GM12865 (cell line): ENCODE data around the gene SCARB1.

ENCODE experiments used
- DNase-seq: peaks from one replicate; pipeline ENCODE4 v3.0.0; 2010; ENCODE audit warnings: low read depth
- H3K4me3 ChIP-seq: 2 replicates; pipeline ENCODE4 v1.5.1; 2011; ENCODE audit warnings: mild to moderate bottlenecking, low read depth, low read length, control low read depth
- CTCF ChIP-seq: IDR thresholded peaks from 2 replicates; pipeline ENCODE4 v1.5.1; 2011; ENCODE audit warnings: low read length, control low read depth, low read depth, inconsistent platforms; ENCODE audit not compliant: insufficient read depth; ENCODE audit errors: missing control alignments

Gene SCARB1

GRCh38 chr12:124811633-124812032, 52.0 kb downstream of the SCARB1 start:
- no peak for DNase-seq
- no peak for TF ChIP-seq CTCF
- no peak overlapping the region for H3K4me3 ChIP-seq

GRCh38 chr12:124809878-124810277, 53.8 kb downstream of the SCARB1 start:
- no peak for DNase-seq
- TF ChIP-seq CTCF = no peak
- no peak overlapping the region for H3K4me3 ChIP-seq

- H3K4me3 ChIP-seq = no peak overlapping the region
- DNase-seq = no peak
- TF ChIP-seq CTCF = no peak
Measured at GRCh38 chr12:124809391-124809790, 54.3 kb downstream of the SCARB1 start.

- no peak for DNase-seq
- H3K4me3 ChIP-seq = no peak overlapping the region
- TF ChIP-seq CTCF = no peak
Measured at GRCh38 chr12:124808272-124808671, 55.4 kb downstream of the SCARB1 start.

- no peak overlapping the region for H3K4me3 ChIP-seq
- TF ChIP-seq CTCF = no peak
- no peak for DNase-seq
Measured at GRCh38 chr12:124805876-124806668, 57.6 kb downstream of the SCARB1 start.

GRCh38 chr12:124805050-124805449, 58.6 kb downstream of the SCARB1 start:
- no peak for TF ChIP-seq CTCF
- no peak for DNase-seq
- no peak overlapping the region for H3K4me3 ChIP-seq
